ENCODE results near the gene DLG3. TPM values are rescaled to one million over a fixed set of nuclear protein-coding genes. Genes with fewer than 3 reads are reported as not detected.
A peak's percentile ranks its signal among the peaks of the same experiment; 100 is the strongest.

Gene DLG3
- total and polyA plus RNA-seq, 7 experiments from 2014 or later = 3.8 to 24.5 (median 4.4) TPM

DNA sequence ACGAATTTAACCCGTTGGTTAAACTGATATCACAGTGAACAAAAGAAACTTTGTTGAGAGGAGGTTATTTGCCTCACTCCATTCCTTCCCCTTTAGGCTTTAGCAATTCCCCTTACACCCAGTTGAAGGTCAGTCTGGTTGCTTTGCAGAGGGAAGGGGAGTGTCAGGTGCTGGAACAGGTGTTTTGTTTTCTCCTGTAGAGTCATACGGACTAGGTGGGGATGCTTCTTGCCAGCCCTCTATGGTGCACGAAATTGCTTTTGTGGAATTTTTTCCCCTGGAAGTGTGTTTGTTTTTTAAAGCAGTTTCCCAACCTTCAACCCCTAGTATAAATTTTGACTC, 33.1 kb downstream of the DLG3 start:
- no peaks in the 10 kb centered on the region for H3K9me3 ChIP-seq (ENCODE audit: control insufficient read depth in 2 of 3, low read length in 3 of 3)
- H3K36me3 ChIP-seq (ENCODE audit: control insufficient read depth in 2 of 3, insufficient read depth in 3 of 3, low read length in 3 of 3) = no peaks in the 10 kb centered on the region
- no peaks in the 10 kb centered on the region for H3K27me3 ChIP-seq (ENCODE audit: control insufficient read depth in 2 of 2, insufficient read depth in 2 of 2, low read length in 2 of 2)
- Mint-ChIP-seq H3K27ac (no peak overlapping the region), H3K4me1 (peaks cover 0 to 7% (median 0%) of the 10 kb centered on the region in 7 donors), H3K27me3 (no peaks in the 10 kb centered on the region), H3K36me3 (peaks cover 0 to 13% (median 4%) of the 10 kb centered on the region in 5 donors), H3K9me3 (no peaks in the 10 kb centered on the region), H3K4me3 (no peak overlapping the region)
- ATAC-seq = no peak
- POLR2A ChIA-PET = no interaction called here
- no peak overlapping the region for H3K27ac ChIP-seq (ENCODE audit: low read depth, low read length)
- DNase-seq = no peak
- intact Hi-C loops (cut with micrococcal nuclease) = no loop called here
- no peaks in the 10 kb centered on the region for H3K4me1 ChIP-seq (ENCODE audit: control insufficient read depth in 2 of 2, insufficient read depth in 2 of 2, low read length in 2 of 2)
- CTCF ChIA-PET = no interaction called here
- no peak overlapping the region for H3K4me3 ChIP-seq (ENCODE audit: low read length)

DNA sequence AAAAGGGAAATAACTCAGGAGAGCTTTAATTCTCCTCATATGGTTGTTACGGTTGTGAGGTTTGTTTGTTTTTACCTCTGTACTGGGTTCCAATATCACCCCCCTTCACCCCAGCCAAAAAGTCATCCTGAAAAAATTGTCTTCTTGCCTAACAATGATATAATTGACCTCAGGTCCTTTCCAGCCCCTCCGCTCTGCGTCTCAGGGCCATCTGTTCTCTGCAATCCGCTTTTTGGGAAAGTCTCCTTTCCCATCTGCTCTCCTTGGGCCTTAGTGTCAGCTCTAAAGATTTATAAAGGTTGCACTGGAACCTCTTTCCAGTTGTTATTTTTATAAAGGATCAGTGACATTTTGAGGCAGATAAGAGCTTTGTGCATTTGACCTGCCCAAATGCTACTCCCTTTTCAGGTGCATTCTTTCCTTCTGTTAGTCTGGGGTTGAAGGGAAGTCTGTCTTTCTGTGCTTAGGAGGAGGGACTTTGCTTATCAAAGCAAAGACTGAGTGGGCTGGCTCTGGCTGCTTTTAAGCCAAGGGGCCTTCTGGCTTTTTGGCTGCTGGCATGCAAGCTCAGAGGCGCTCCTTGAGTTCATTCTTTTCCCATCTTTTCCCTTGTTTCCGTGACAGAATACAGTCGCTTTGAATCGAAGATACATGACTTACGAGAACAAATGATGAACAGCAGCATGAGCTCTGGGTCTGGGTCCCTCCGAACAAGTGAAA, 34.1 kb downstream of the DLG3 start:
- peaks cover 0 to 16% (median 4%) of the 10 kb centered on the region in 5 donors for H3K36me3 Mint-ChIP-seq
- H3K27me3 Mint-ChIP-seq = no peaks in the 10 kb centered on the region
- Histone ChIP-seq H3K36me3 (ENCODE audit: control insufficient read depth in 2 of 3, insufficient read depth in 3 of 3, low read length in 3 of 3) (no peaks in the 10 kb centered on the region), H3K27me3 (ENCODE audit: control insufficient read depth in 2 of 2, insufficient read depth in 2 of 2, low read length in 2 of 2) (no peaks in the 10 kb centered on the region), H3K4me3 (ENCODE audit: low read length) (no peak overlapping the region), H3K27ac (ENCODE audit: low read depth, low read length) (no peak overlapping the region), H3K4me1 (ENCODE audit: control insufficient read depth in 2 of 2, insufficient read depth in 2 of 2, low read length in 2 of 2) (no peaks in the 10 kb centered on the region), H3K9me3 (ENCODE audit: control insufficient read depth in 2 of 3, low read length in 3 of 3) (no peaks in the 10 kb centered on the region)
- ATAC-seq (no peak), DNase-seq (no peak)
- H3K27ac Mint-ChIP-seq = no peak overlapping the region
- H3K4me3 Mint-ChIP-seq = no peak overlapping the region
- CTCF ChIA-PET = no interaction called here
- POLR2A ChIA-PET = no interaction called here
- H3K4me1 Mint-ChIP-seq = peaks cover 0 to 4% (median 0%) of the 10 kb centered on the region in 7 donors
- no peaks in the 10 kb centered on the region for H3K9me3 Mint-ChIP-seq
- intact Hi-C loops (cut with micrococcal nuclease) = no loop called here

DNA sequence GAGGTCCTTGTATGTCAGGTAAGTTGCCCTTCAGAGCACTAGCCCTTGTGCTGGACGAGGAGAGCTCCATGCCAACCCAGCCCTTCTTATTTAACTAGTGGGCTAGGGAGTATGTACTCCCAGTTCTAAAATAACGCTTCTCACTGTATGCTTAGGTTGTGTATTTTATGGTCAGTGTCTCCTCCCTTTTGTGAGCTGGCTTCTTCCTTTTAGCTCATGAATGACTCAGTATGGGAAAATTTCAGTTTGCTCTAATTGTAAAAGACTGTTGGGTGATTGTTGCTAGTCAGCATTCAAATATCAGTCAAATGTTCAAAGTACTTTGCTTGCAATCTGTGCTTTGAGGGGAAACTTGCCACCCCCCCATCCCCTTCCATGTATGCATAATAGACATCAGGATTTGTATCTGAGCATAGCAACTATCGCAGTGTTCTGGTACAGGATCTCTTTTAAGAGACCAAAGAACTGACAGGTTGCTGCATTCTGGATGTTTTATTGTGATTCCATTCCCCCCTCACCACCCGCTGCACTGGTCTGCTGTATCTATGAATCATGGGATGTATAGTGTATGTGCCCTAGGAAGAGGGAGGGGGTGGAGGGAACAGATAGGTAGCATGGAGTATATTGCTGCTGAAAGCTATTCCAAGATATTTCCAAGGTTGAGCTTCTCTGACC, 34.7 kb downstream of the DLG3 start:
- Histone ChIP-seq H3K9me3 (ENCODE audit: control insufficient read depth in 2 of 3, low read length in 3 of 3) (no peaks in the 10 kb centered on the region), H3K36me3 (ENCODE audit: control insufficient read depth in 2 of 3, insufficient read depth in 3 of 3, low read length in 3 of 3) (no peaks in the 10 kb centered on the region), H3K27me3 (ENCODE audit: control insufficient read depth in 2 of 2, insufficient read depth in 2 of 2, low read length in 2 of 2) (no peaks in the 10 kb centered on the region), H3K4me1 (ENCODE audit: control insufficient read depth in 2 of 2, insufficient read depth in 2 of 2, low read length in 2 of 2) (no peaks in the 10 kb centered on the region), H3K4me3 (ENCODE audit: low read length) (no peak overlapping the region), H3K27ac (ENCODE audit: low read depth, low read length) (no peak overlapping the region)
- DNase-seq = no peak
- Mint-ChIP-seq H3K27me3 (no peaks in the 10 kb centered on the region), H3K36me3 (peaks cover 0 to 12% (median 4%) of the 10 kb centered on the region in 5 donors), H3K4me1 (peaks cover 0 to 4% (median 0%) of the 10 kb centered on the region in 7 donors), H3K27ac (no peak overlapping the region), H3K9me3 (no peaks in the 10 kb centered on the region), H3K4me3 (no peak overlapping the region)
- POLR2A ChIA-PET = no interaction called here
- intact Hi-C loops (cut with micrococcal nuclease) = no loop called here
- ATAC-seq = no peak
- CTCF ChIA-PET = interaction anchor here (1.0 kb wide), 1 partner anchor 9 kb away, joined by 3 read pairs; no protein-coding TSS in a partner anchor

DNA sequence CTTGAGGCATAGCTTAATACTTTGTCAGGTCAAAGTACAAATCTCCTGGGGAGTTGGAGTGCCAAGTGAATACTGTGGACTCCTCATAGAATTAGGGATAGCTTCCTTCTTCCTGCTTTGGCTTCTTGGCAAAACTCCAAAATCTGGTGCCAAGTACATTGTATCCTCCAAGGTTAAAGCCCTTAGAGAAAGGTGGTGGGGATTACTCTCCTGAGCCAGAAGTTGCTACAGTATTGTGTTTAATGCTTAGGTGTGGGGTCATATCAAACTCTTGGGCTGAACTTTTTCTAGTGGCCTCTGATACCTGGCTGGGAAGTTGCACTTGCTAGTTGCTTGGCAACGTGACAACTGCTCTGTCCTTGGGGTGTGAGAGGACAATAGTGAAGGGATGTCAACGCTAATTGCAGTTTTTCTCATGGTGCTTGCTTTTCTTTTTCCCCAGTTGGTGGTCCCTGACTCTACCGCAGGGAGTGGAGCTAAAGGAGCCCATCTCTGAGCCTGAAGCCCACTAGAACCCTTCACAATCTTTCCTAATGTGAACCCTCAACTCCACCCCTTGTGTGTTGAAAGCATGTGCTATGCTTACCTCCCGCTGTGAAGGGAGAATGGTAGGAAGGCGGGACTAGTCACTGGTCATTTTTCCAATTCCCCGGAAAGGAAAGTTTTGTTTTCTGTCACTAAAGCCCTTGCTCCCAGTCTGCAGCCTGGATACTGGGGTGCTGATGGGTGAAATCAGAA, 35.5 kb downstream of the DLG3 start:
- Mint-ChIP-seq H3K27me3 (no peaks in the 10 kb centered on the region), H3K9me3 (no peaks in the 10 kb centered on the region), H3K4me1 (peaks cover 0 to 4% (median 0%) of the 10 kb centered on the region in 7 donors), H3K27ac (no peak overlapping the region), H3K36me3 (peaks cover 0 to 11% (median 4%) of the 10 kb centered on the region in 5 donors), H3K4me3 (no peak overlapping the region)
- Histone ChIP-seq H3K27me3 (ENCODE audit: control insufficient read depth in 2 of 2, insufficient read depth in 2 of 2, low read length in 2 of 2) (no peaks in the 10 kb centered on the region), H3K9me3 (ENCODE audit: control insufficient read depth in 2 of 3, low read length in 3 of 3) (no peaks in the 10 kb centered on the region), H3K36me3 (ENCODE audit: control insufficient read depth in 2 of 3, insufficient read depth in 3 of 3, low read length in 3 of 3) (peaks cover 0 to 3% (median 0%) of the 10 kb centered on the region in 3 experiments), H3K4me3 (ENCODE audit: low read length) (no peak overlapping the region), H3K27ac (ENCODE audit: low read depth, low read length) (no peak overlapping the region), H3K4me1 (ENCODE audit: control insufficient read depth in 2 of 2, insufficient read depth in 2 of 2, low read length in 2 of 2) (no peaks in the 10 kb centered on the region)
- ATAC-seq (no peak), DNase-seq (no peak)
- ChIA-PET POLR2A (no interaction called here), CTCF (interaction anchor here (0.5 to 1.0 kb wide), 2 partner anchors 9 to 19 kb away, joined by 3 read pairs; no protein-coding TSS in a partner anchor)
- intact Hi-C loops (cut with micrococcal nuclease) = no loop called here

DNA sequence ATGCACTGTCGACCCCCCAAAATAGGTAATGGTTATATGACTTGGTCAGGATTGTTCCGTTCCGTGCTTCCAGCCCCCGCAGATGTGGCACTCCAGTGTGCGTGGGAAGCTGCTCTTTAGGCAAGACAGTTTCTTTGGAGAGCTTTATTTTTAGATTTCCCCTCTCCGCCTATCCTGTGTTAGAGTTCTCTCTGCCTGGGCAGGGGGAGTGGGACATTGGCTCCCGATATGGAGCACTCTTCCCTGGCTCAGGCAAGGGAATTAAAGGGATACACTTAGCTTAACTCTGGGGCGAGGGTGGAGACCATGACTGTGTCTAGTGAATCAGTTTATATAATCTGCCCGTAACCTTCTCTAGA, 36.0 kb downstream of the DLG3 start:
- Mint-ChIP-seq H3K4me3 (no peak overlapping the region), H3K4me1 (peaks cover 0 to 4% (median 0%) of the 10 kb centered on the region in 7 donors), H3K9me3 (no peaks in the 10 kb centered on the region), H3K36me3 (peaks cover 0 to 14% (median 4%) of the 10 kb centered on the region in 5 donors), H3K27me3 (no peaks in the 10 kb centered on the region), H3K27ac (no peak overlapping the region)
- DNase-seq (no peak), ATAC-seq (no peak)
- Histone ChIP-seq H3K27me3 (ENCODE audit: control insufficient read depth in 2 of 2, insufficient read depth in 2 of 2, low read length in 2 of 2) (no peaks in the 10 kb centered on the region), H3K36me3 (ENCODE audit: control insufficient read depth in 2 of 3, insufficient read depth in 3 of 3, low read length in 3 of 3) (peaks cover 0 to 3% (median 0%) of the 10 kb centered on the region in 3 experiments), H3K9me3 (ENCODE audit: control insufficient read depth in 2 of 3, low read length in 3 of 3) (no peaks in the 10 kb centered on the region), H3K4me1 (ENCODE audit: control insufficient read depth in 2 of 2, insufficient read depth in 2 of 2, low read length in 2 of 2) (no peaks in the 10 kb centered on the region), H3K4me3 (ENCODE audit: low read length) (no peak overlapping the region), H3K27ac (ENCODE audit: low read depth, low read length) (no peak overlapping the region)
- CTCF ChIA-PET = interaction anchor here (0.5 to 1.0 kb wide), 2 partner anchors 10 to 19 kb away, joined by 3 read pairs; no protein-coding TSS in a partner anchor
- intact Hi-C loops (cut with micrococcal nuclease) = no loop called here
- POLR2A ChIA-PET = no interaction called here

DNA sequence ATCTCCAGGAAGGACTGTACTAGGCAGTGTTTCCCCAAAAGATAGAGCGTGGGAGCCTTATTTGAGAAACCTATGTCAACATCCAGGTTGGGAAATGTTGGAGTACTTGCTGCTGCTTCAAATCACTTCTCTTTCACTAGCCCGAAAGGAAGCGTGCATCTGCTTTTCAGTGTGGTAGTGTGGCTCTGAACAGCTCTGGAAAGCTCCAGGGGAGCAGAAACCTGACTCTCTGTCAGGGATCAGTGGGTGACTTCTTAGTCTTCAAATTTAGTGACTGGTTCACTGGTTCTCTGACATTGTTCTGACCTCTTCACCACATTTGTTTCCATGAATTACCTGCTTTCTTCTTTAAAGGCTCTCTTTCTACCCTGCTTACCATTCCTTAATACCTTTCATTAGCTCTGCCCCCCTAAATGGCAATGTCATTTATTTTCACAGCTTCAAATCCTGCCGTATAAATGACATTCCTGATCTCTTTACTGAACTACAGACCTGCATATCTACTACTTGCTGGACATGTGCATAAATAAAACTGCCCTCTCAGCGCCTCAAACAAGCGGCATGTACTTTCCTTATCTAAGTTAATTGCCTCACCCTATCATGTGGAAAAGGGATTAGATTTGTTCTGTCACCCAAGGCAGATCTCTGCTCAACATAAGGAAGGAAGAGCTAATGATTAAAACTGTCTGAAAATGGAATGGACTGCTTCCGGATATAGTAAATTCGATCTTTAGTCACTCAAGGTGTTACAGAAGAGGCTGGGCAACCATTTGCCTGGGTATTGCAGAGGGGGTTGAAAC, 37.0 kb downstream of the DLG3 start:
- no peak overlapping the region for H3K27ac ChIP-seq (ENCODE audit: low read depth, low read length)
- POLR2A ChIA-PET = no interaction called here
- CTCF ChIA-PET = no interaction called here
- H3K9me3 ChIP-seq (ENCODE audit: control insufficient read depth in 2 of 3, low read length in 3 of 3) = no peaks in the 10 kb centered on the region
- H3K4me1 Mint-ChIP-seq = peaks cover 0 to 4% (median 0%) of the 10 kb centered on the region in 7 donors
- peak overlapping the region in 1 of 9 donors; percentile 14 for H3K27ac Mint-ChIP-seq
- no peak for ATAC-seq
- H3K27me3 ChIP-seq (ENCODE audit: control insufficient read depth in 2 of 2, insufficient read depth in 2 of 2, low read length in 2 of 2) = no peaks in the 10 kb centered on the region
- H3K4me3 ChIP-seq (ENCODE audit: low read length) = no peak overlapping the region
- intact Hi-C loops (cut with micrococcal nuclease) = no loop called here
- no peak for DNase-seq
- H3K4me1 ChIP-seq (ENCODE audit: control insufficient read depth in 2 of 2, insufficient read depth in 2 of 2, low read length in 2 of 2) = no peaks in the 10 kb centered on the region
- H3K36me3 ChIP-seq (ENCODE audit: control insufficient read depth in 2 of 3, insufficient read depth in 3 of 3, low read length in 3 of 3) = peaks cover 0 to 3% (median 0%) of the 10 kb centered on the region in 3 experiments
- peaks cover 0 to 20% (median 8%) of the 10 kb centered on the region in 5 donors for H3K36me3 Mint-ChIP-seq
- no peak overlapping the region for H3K4me3 Mint-ChIP-seq
- no peaks in the 10 kb centered on the region for H3K9me3 Mint-ChIP-seq
- no peaks in the 10 kb centered on the region for H3K27me3 Mint-ChIP-seq

All from naive thymus-derived CD4-positive, alpha-beta T cell (primary cell).